GM04504 (cell line): Measurements from ENCODE around the gene HDGFL1.

Experiments used
- DNase-seq: peaks from one replicate; pipeline ENCODE4 v3.0.0-alpha.2; 2012; ENCODE audit warnings: low read depth

Gene HDGFL1

GRCh38 chr6:22569281-22570184 lies at the start of gene HDGFL1:
TSS of gene HDGFL1 (plus strand) at chr6:22569566. CDS start at chr6:22569576, 10 bp downstream.
- no peak for DNase-seq

DNA sequence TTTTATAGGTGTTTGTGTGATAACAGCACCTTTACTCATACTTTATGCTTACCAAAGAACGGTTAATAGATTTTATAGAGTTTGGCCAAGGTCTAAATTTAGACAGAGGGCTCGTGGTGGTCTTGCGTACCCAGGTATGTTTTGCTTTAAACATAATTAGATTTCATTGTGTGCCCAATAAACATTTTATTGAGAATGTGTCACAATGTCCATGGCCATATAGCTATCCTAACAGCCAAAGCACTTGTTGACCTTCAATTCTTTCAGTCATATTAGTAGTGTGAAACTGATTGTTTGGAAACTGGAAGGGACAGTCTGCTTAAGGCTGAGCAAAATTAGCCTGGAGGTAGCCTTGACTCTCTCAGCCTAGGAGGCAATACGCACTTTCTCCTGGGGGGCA lies 48.3 kb upstream of the HDGFL1 start:
- DNase-seq, result no peak

DNA sequence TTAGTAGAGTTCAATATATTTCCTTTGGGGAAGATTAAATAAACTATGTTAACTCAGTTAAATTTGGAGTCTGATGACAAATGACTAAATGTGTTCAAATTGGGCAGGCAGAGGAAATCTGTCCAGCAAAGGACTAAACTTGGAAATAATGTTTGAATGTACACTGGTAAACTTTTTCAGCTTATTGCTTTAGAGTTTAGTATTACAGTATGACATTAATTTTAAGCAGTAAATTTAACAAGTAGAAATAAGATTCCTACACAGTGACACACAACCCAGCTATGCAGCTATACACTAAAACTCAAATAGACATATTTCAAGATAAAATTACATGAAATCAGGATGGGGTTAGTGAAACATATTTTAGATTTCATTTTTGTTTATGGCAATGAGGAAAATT lies 42.6 kb upstream of the HDGFL1 start:
- DNase-seq, result no peak

DNA sequence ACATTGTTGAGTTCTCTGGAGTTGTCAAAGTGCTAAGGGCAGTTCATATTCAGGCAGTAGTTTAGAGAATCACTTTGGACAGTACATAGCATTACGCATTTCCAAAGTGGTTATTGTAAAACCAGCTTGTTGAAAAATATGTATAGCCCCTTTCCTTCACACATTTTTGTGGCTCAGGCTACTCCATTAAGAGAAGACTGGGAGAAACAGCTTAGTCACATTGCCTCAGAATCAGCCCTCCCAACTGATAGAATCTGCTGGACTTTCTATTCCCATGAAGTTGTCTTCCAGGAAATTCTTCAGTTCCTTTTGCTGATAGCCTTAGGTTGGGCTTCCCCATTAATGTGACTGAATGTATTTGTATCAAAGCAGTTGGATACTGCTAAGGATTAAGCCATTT lies 39.5 kb upstream of the HDGFL1 start:
- no peak for DNase-seq

DNA sequence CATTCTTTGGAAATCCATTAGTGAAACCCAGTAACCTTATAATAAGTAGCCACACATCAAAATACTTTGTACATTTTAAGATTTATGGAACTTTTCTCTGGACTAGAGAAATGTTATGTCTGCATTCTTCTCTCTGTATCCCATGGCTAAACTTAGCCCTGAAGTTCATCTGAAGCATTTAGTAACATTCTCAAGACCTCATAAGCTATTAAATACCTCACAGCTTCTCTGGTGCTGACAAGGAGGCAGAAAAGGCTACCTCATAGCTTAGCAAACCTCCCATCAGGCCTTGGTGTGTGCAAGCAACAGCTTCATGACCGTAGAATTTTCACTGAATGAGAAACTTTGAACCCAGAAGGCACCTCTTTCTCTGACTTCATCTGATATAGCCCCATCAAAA lies 38.9 kb upstream of the HDGFL1 start:
- no peak for DNase-seq

GRCh38 chr6:22536122-22536521 lies 33.2 kb upstream of the HDGFL1 start:
- DNase-seq, result no peak

DNA sequence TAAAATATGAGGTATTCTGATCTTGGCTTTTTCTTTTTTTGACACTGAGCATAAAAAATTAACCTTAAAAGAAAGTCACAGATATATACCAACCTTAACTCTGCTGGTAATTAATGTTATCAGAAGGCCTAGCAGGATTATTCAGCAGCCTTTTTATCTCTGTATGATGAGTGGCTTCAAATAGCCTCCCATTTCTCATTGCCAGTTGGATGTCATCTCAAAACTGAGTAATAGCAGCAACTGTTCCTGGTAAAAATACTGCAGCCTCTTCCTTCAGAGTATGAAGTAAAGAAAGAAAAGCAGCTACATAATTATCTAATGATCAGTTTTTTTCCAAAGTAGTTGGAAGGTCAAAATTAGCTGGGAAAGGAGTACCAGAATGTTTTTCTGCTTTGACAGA lies 24.9 kb upstream of the HDGFL1 start:
- DNase-seq, result no peak

DNA sequence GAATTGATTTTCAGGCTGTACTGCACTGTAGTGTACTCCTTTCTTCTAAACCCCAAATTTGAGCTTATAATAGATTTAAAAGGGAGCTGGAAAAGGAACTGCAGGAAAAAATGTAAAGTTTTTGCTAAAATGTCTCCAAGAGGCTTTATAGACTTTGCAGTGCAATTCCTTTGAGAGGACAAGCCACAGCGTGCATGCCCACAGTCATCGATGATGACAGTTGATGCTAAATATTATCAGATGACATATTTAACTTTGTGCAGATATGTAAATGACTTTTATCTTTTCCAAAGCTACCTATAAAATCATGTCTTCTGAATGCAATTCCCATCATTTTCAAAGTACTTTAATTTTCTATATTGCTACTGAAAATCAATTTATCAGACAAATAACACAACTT lies 24.3 kb upstream of the HDGFL1 start:
- DNase-seq, result no peak

DNA sequence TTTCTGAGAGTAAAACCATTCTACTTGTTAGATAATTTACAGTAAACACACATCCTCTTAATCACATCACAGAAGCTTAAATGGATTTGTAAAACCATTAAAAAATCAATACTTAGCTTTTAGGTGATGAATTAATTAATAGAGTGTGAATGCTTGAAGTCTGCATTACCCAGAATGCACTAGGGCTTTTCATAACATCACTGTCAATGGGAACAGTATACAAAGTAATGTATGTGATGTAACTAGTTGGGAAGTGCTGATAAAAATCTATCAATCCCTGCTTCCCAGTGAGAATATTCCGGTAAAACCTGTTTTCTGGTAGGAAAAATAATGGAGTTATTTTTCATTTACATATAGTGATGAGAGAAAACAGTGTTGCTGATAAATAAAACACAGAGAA lies 23.1 kb upstream of the HDGFL1 start:
- no peak for DNase-seq

DNA sequence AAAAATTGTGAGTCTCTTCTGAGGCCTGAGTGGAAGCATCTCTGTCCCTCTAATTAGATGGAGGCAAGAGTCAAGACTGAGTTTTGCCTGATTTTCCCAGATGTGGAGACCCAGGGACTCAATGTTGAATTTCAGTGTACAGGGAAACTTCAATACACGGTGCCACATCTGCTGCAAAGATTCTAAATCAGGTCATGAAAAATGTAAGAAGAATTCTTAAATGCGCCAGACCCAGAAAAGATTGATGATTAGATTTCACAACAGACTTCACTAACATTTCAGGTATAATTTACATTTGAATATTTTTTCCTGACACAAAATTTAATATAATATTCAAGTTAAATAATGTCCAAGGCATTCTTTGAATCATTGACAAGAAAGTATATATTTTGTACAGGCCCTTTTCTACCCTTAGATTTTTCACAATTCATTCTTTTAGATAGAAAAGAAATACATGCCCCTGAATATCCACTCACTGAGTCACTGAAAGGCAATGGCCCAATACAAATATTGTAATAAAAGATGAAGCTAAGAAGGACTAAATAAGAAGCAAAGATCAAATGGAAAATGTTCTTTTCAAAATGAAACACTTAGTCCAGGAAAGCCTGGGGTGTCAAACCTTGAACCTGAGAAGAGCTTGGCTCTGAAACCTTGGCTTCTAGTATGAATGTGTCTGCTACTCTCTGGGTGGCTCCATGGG lies 18.2 kb upstream of the HDGFL1 start:
- no peak for DNase-seq

DNA sequence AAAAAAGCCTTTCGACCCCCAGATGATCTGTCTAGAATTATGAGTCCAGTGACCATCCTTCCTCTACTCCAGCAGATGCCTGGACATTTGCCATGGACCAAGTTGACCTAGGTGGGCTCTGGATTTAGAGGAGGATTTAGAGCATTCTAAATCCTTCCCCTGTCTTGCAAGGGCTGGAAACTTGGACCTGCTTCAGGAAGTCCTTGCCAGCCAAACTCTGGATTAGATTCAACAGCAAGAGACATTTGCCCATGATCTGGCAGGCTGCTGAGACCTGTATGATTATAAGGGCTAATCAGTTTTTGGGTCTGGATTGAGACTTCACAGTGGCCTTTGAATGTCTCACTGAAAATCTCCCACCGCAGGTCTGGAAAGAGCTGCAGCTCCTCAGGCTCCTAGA lies 13.1 kb upstream of the HDGFL1 start:
- DNase-seq, result no peak

DNA sequence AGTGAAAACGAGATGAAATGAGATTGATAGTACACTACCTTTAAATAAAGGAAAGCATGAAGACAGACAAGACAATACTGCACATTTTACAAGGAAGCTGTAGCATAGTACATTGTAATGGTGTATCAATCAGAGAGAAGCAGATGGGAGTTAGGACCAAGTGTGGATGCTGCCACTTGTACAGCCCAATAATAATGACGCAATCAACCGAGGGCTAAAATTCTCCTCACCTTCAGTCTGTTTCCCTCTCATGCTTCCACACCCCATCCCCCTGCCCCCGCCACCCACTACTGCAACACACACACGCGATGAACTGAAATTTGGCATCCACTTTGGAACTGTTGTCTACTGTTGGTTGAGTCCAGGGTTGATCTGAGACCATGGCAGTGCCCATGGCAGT lies 12.4 kb upstream of the HDGFL1 start:
- DNase-seq, result no peak

- no peak for DNase-seq
These were observed 11.0 kb upstream of the HDGFL1 start for GRCh38 chr6:22558288-22558882.

DNA sequence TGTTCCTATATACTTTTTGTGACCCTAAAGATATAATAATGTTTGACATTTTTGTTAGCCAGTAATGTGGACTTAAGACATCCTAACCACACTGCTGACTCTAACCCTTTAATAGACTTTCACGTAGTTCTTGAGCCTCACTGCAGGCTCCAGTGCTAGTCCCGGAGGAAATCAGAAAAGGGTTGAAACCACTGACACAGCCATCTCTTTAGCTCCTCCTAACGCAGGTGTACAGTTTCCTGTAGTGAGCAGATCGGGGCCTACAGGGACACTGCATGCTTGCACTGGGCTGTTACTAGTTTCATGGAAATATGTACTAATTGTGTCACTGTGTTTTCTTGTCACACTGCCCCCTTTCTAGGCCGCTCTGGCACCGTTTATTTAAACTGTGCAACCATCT lies 512 bp upstream of the HDGFL1 start:
- no peak for DNase-seq

DNA sequence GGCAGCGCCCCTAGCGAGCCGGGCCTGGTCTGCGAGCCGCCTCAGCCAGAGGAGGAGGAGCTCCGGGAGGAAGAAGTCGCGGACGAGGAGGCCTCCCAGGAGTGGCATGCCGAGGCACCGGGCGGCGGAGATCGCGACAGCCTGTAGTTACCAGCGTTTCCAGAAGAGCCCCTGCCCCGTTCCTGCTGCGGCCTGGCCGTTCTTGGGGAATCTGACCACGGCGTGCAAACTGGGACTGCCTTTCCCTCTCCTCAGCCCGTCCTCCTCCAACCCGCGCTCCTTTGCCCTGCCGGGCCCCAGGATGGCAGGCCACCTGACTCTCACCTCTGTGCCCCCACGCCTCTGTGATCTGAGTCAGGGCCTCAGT lies 802 bp downstream of the HDGFL1 start:
- DNase-seq, result no peak

DNA sequence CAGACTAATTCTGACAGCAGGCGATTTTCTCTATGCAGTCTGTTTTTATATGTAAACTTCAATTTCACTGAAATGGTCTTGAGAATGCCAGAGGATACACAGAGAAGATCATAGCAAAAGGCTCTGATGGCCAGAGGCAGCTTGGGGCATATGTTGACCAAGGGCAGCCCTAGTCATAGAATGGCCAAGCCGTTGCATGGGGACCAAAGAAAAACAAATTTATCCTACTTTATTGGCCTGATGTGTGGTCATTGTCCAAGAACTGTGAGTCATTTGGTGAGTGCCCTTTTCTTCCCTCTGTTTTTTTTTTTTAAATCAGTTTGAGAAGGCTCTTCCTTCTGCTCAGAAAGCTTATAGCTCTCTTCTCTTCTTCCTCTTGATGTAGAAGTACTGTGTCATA lies 5.8 kb downstream of the HDGFL1 start:
- peak; percentile 1 for DNase-seq

DNA sequence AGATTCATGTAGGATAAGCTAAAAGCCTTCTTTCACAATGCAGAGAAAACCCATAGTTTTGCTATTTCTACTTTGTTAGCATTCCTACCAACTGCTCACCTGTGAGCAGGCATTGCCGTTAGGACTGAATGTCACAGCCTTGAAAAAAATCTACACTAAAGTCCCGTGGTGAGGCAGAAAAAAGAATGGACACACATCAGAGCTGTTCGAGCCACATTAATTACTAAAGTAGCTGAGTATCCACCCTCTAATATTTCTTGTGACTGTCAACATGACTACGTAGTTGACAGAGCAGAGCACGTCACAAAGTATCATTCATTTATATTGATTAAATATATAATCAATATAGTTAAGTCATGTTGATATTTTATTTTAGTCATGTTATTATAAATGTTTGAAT lies 10.1 kb downstream of the HDGFL1 start:
- no peak for DNase-seq

DNA sequence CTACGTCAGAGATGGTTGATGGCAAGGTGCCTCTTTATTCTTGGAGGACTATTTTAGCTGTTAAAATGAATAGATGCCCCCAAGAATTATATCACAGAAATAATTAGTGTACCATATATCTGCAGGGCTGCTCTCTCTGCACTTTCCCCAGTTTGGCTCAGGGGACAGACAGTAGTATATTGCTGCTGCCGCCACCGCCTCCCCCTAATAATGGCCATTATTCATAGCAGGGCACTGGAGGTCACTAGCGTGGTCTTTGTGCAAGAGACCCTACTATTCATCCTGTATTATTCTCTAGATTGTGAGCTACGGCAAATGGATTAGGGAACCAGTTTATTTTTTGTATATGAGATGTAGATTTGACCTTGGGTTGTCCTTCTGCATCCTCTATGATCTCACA lies 11.0 kb downstream of the HDGFL1 start:
- no peak for DNase-seq

GRCh38 chr6:22582417-22583205 lies 13.2 kb downstream of the HDGFL1 start:
- DNase-seq, result no peak

DNA sequence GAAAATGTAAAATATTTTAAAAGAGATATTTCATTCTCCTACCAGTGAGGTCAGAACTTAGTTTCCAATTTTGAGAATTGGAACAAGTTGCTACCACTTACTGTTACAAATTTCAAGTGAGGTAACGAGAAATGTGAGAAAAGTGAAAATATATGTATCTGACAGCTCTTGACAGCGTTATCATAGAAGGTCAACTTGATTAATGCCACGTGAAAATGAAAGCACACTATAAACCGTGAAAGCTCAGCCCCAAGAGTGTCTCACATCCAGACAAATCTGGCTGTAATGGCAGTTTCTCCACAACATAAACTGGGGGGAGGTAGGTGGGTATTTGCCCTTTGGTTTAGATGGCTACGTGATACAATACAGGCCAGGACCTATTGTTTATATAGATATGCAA lies 13.9 kb downstream of the HDGFL1 start:
- no peak for DNase-seq

GRCh38 chr6:22583927-22584326 lies 14.6 kb downstream of the HDGFL1 start:
- DNase-seq, result no peak

- no peak for DNase-seq
These were observed 19.8 kb downstream of the HDGFL1 start for GRCh38 chr6:22589118-22589517.
